Measurements from ENCODE around the gene C5orf52. TPM values are rescaled to one million over a fixed set of nuclear protein-coding genes. Genes with fewer than 3 reads are reported as not detected.

C5orf52 gene
- total and polyA plus RNA-seq, 2 experiments from 2014 or later = not detected

- no peaks in the 10 kb centered on the region for H3F3A ChIP-seq (replicated peaks; ENCODE audit: low read depth)
- H3K27me3 Mint-ChIP-seq (ENCODE audit: insufficient read depth, low read depth, poor library complexity) = peaks cover 7% of the 10 kb centered on the region
- DNase-seq (ENCODE audit: low spot score) (no peak), ATAC-seq (no peak)
- H3K27ac ChIP-seq (ENCODE audit: low read depth) = no peak overlapping the region
- H3K36me3 ChIP-seq (ENCODE audit: insufficient read depth) = no peaks in the 10 kb centered on the region; the same call in 1 of the 2 replicates
- peaks cover 4% of the 10 kb centered on the region; the same call in 1 of the 2 replicates for H3K4me1 ChIP-seq (ENCODE audit: insufficient read depth)
- H3K9me2 ChIP-seq (ENCODE audit: insufficient read depth) = no peaks in the 10 kb centered on the region
- no peaks in the 10 kb centered on the region for H4K20me1 ChIP-seq (replicated peaks; ENCODE audit: insufficient read depth)
- no peak for TF ChIP-seq EZH2phosphoT487 (IDR thresholded peaks at IDR 0.05; ENCODE audit: unreplicated experiment)
- no peak for TF ChIP-seq ETS1 (IDR thresholded peaks at IDR 0.05)
- no peak for TF ChIP-seq EZH2 (IDR thresholded peaks at IDR 0.05; ENCODE audit: low read depth, unreplicated experiment)
- no peak for TF ChIP-seq CTCF (conservative IDR thresholded peaks at IDR 0.05; ENCODE audit: low read depth in 2 of 2)
- no peak for TF ChIP-seq CREB1 (CRISPR knock-in tag; IDR thresholded peaks at IDR 0.05; ENCODE audit: low read depth)
- TF ChIP-seq ZNF114 (CRISPR knock-in tag; IDR thresholded peaks at IDR 0.05) = no peak
- no peak for TF ChIP-seq ZNF331 (CRISPR knock-in tag; IDR thresholded peaks at IDR 0.05; ENCODE audit: low read depth)
- no peak for TF ChIP-seq POLR2AphosphoS5 (IDR thresholded peaks at IDR 0.05; ENCODE audit: low read depth)
- no peak for TF ChIP-seq REST (IDR thresholded peaks at IDR 0.05; ENCODE audit: unreplicated experiment)
- no peak overlapping the region for H3K4me3 Mint-ChIP-seq
- H3K27ac Mint-ChIP-seq = no peak overlapping the region
- no peaks in the 10 kb centered on the region for H3K79me2 ChIP-seq (replicated peaks; ENCODE audit: insufficient read depth)
- no peak overlapping the region for H3K4me3 ChIP-seq
- no peaks in the 10 kb centered on the region for H3K36me3 Mint-ChIP-seq (ENCODE audit: low read depth)
- H3K9me3 Mint-ChIP-seq = peaks cover 10% of the 10 kb centered on the region; the same call in 2 of the 3 replicates
- H3K4me1 Mint-ChIP-seq = peaks cover 8% of the 10 kb centered on the region
- no peak overlapping the region for H3K4me2 ChIP-seq
- H2AFZ ChIP-seq = no peak overlapping the region
- H3K27me3 ChIP-seq (ENCODE audit: insufficient read depth) = peaks cover 12% of the 10 kb centered on the region
These were observed 5.8 kb upstream of the C5orf52 start for GRCh38 chr5:157665467-157666070.

Data from GM23338 (cell line).